ENCODE results near the gene RAB26. TPM values are rescaled to one million over a fixed set of nuclear protein-coding genes. Genes with fewer than 3 reads are reported as not detected.

The RAB26 gene
- total and polyA plus RNA-seq, 2 donors (not counting 3 experiments of a cell fraction or from before 2014, with no cell fraction given): 0.91 to 2.0 TPM

GRCh38 chr16:2160915-2161551, 12.6 kb downstream of the RAB26 start:
- dilution Hi-C loops (cut with MboI; ENCODE audit: extremely low pct_ligation_motif_present, low sequenced_read_pairs) (loop anchor here (25.0 kb wide), 1 partner anchor 124 kb away; the partner anchor contains the start of genes NHERF2, NTHL1 and TSC2), intact Hi-C loops (cut with micrococcal nuclease) (no loop called here)
- ChIA-PET CTCF (interaction anchor here (1.4 kb wide), 1 partner anchor 20 kb away, joined by 3 read pairs; no protein-coding TSS in a partner anchor), POLR2A (interaction anchor here (0.6 kb wide), 1 partner anchor 9 kb away, joined by 4 read pairs; no protein-coding TSS in a partner anchor)
- H3K79me2 ChIP-seq (ENCODE audit: control insufficient read depth, insufficient read depth, low read length): peaks cover 87% of the 10 kb centered on the region
- H4K20me1 ChIP-seq (replicated peaks; ENCODE audit: control insufficient read depth, extremely low read depth, insufficient read depth, low read length): no peaks in the 10 kb centered on the region
- no peaks in the 10 kb centered on the region for H3K9me3 ChIP-seq (replicated peaks; ENCODE audit: control insufficient read depth, insufficient read depth, low read length)
- no peak for TF ChIP-seq POLR2A (IDR thresholded peaks at IDR 0.05; ENCODE audit: low read depth, low read length)
- no peak for TF ChIP-seq GATA2 (IDR thresholded peaks at IDR 0.05; ENCODE audit: insufficient read depth, insufficient read length, low read depth, low read length)
- TF ChIP-seq JUN (IDR thresholded peaks at IDR 0.05; ENCODE audit: borderline replicate concordance, insufficient read depth, insufficient read length, low read depth): no peak
- TF ChIP-seq FOS (IDR thresholded peaks at IDR 0.05; ENCODE audit: borderline replicate concordance, insufficient read depth, low read length): no peak
- no peak for TF ChIP-seq CTCF (IDR thresholded peaks at IDR 0.05; ENCODE audit: extremely low read depth in 1 of 2, insufficient read depth in 1 of 2, low read depth in 1 of 2, low read length in 2 of 2)
- no peak for TF ChIP-seq EZH2 (IDR thresholded peaks at IDR 0.05; ENCODE audit: borderline replicate concordance, low read depth, low read length, severe bottlenecking)
- no peak for TF ChIP-seq MAX (IDR thresholded peaks at IDR 0.05; ENCODE audit: insufficient read depth, insufficient read length)
- no peak for TF ChIP-seq POLR2AphosphoS5 (IDR thresholded peaks at IDR 0.05; ENCODE audit: insufficient read depth, low read depth, low read length)
- TF ChIP-seq MYC (IDR thresholded peaks at IDR 0.05; ENCODE audit: low read depth, low read length): no peak
- no peak overlapping the region for H2AFZ ChIP-seq (ENCODE audit: low read depth, low read length)
- H3K9ac ChIP-seq (replicated peaks; ENCODE audit: extremely low read depth, insufficient read depth, low read length): no peak overlapping the region
- no peak overlapping the region for H3K27ac ChIP-seq (ENCODE audit: insufficient read depth, low read depth, low read length)
- H3K36me3 ChIP-seq (ENCODE audit: control insufficient read depth in 2 of 2, extremely low read depth in 1 of 2, insufficient read depth in 2 of 2, low read length in 2 of 2): peaks cover 0 to 9% of the 10 kb centered on the region in 2 experiments
- H3K4me3 ChIP-seq (replicated peaks in 1 of 3; ENCODE audit: insufficient read depth in 1 of 3, low read depth in 1 of 3, low read length in 3 of 3): no peak overlapping the region
- no peak for FAIRE-seq
- H3K9me1 ChIP-seq (replicated peaks; ENCODE audit: control insufficient read depth, extremely low read depth, insufficient read depth, low read length): no peaks in the 10 kb centered on the region
- H3K4me1 ChIP-seq (ENCODE audit: control insufficient read depth, extremely low read depth, insufficient read depth, low read length): peaks cover 29% of the 10 kb centered on the region
- DNase-seq (ENCODE audit: low read depth, low spot score): no peak
- H3K27me3 ChIP-seq (ENCODE audit: control insufficient read depth in 2 of 2, insufficient read depth in 2 of 2, low read length in 2 of 2): no peaks in the 10 kb centered on the region
- no TSS peak for BruUV-seq (replicated peaks)
- no peak overlapping the region for H3K4me2 ChIP-seq (ENCODE audit: insufficient read depth, low read length)
